ENCODE measurements around the gene HYDIN.

Gene HYDIN

DNA sequence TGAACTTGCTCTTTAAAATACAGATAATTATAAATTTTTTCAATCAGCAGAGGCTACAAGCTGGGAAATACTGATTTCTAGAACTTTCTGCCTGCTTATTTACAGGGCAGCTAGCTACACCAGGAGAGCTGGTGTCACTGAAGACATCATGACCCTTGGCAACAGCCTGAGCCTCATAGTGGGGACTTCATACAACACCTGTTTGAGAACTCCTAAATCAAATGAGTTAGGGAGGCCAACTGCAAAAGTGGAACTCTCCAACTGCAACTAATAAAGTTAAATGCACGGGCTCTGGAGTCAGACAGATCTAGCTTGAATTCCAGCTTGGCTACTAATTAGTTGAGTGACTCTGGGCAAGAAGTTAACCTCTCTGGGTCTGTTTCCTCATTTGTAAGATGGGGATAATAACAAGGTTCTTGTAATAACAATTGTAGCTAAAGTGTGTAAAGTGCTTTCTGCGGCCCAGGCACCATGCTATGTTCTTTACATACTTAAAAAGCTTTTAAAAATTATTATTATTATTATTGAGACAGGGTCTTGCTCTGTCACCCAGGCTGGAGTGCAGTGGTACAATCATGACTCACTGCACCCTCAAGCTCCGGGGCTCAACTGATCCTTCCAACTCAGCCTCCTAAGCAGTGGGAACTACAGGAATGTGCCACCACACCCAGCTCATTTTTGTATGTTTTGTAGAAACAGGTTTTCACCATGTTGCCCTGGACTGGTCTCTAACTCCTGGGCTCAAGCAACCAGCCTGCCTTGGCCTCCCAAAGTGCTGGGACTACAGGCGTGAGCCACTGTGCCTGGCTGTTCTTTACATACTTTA is 462.9 kb downstream of the HYDIN start:
- no peak for DNase-seq (ENCODE audit: low read depth in 2 of 2)

DNA sequence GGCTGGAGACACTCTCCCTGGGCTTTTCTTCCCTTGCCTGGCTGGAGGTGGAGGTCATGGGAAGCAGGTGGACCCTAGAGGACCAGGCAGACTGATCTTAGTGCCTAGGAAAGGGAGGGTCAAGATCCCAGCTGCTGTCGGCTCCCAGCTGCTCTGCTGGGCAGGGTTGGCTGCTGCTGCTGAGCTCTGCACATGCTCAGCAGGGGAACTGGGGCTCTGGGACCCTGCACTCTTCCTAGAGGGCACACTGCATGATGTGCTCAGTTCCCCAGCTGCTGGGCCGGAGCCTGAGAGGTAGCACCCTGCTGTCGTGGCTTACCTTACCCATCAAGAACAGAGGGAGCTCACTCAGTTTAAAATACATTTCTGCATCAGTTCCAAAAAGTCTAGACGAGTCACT is 463.9 kb downstream of the HYDIN start:
- DNase-seq (ENCODE audit: low read depth in 2 of 2), result no peak

DNA sequence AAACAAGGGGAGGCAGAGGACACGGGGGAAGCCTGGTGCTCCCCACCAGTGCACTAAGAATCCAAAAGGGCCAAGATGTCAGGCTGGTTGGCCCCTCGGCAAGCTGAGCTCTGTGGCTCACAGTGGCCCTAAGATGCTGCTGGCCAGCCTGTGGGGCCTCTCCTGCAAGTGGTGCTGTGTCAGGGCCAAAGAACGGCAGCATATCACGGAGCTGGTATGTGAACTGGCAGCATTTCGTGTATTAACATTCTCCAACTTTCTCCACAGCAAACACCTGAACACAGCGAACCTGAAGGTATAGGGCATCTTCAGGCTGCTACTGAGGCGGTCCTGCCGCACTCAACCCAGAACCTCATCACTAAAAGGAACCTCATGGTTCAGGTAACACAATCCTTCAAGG is 464.3 kb downstream of the HYDIN start:
- no peak for DNase-seq (ENCODE audit: low read depth in 2 of 2)

DNA sequence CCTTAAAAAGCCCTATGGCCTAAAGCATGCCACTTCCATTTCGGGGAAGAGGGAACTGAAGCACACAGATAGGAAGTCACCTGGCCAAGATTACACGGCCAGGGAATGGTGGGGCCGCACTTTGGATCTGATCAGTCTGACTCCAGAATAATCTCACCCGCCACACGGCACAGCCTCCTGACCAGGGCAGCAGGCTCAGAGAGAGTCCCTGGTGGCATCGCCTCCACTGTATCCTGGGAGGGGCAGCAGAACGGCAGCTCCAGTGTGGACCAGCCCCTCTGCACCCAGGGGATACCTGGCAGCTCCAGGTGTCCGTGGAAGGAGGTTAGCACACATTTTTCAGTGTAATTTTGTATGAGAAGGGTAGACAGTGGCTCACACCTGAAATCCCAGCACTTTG is 465.0 kb downstream of the HYDIN start:
- DNase-seq (ENCODE audit: low read depth in 2 of 2), result no peak

DNA sequence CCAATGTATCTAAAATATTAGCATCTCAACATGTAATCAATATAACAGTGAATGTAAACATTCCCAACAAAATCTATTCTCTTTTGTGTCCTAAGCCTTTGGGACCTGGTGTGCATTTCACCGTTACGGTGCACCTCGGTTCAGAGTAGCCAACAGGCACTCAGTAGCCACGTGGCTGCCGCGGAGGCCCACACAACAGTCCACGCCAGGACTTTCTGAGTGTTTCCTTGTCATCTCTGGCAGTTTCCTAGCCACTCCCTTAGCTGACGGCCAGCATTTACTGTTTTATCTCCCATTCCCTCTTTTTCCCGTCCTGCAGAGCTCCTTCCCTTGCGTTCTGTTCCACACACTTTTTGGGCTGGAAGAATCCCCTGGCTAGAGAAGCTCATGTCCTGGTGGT is 465.9 kb downstream of the HYDIN start:
- no peak for DNase-seq (ENCODE audit: low read depth in 2 of 2)

DNA sequence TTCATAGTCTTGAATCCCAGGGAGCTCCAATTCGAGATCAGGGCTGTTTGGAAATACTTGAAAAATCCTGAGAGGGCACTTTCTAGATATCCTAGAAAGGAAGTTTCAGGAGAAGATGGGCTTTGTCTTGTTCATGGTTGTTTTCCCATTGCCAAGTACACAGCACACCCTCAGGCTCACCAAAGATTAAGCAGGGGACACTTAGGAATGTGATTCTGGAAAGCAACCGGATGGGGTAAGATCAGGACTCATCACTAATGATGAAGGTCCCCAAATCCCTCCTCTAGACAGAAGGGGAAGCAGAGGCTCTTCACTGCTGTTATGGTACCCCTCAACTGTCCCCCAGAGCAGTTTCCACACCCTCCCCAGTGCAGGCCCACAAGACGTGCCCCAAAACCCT is 470.3 kb downstream of the HYDIN start:
- no peak for DNase-seq (ENCODE audit: low read depth in 2 of 2)

DNA sequence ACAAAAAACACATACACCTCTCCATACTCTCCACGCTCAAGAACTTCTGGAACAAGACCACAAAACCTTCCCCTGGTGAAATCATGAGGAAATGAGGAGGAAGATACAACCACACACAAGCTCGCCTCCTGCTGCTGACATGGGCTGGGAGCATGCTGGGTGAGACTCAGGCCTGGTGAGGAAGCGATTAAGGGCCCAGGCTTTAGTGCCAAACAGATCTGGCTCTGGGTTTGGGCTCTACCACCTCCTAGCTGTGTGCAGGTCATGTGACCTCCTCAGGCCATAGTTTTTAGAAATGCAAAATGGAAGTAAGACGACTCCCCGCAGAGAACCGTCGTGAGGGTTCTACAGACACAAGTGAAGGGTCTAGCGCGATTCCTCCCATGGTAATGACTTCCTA is 470.9 kb downstream of the HYDIN start:
- DNase-seq (ENCODE audit: low read depth in 2 of 2), result no peak

DNA sequence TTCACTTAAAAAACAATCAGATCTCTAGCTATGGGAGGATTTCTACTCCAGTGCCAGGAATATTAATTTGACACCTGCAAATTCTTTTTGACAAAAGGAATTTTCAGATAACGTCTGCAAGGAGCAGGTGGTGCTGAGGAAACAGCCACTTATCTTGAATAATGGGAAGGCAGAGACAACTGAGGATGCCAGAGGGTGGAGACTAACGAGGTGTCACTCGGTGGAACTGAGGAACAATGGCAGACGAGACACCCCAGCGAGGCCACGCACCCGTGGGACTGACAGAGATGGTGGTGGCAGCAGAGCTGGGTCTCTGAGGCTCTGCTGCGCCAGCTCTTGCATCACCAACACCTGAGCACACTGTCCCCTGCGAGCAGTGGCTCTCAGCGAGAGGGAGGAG is 471.7 kb downstream of the HYDIN start:
- no peak for DNase-seq (ENCODE audit: low read depth in 2 of 2)

Data from stimulated activated CD4-positive, alpha-beta T cell treated with anti-CD3 and anti-CD28 coated beads, Interleukin-12 subunit alpha, Interleukin-12 subunit beta, amount 100 ng/mL, for 24 hours (primary cell).